NCI-H748 (cell line): ENCODE data around the gene CD2AP.
"Not testable (repeated sequence)": the region's sequence is repeated elsewhere in the genome, so short reads cannot be mapped to it uniquely, and the experiment has no call there.

Experiments used
- DNase-seq: peaks from one replicate; lab custom pipeline; 2025; ENCODE audit not compliant: unreplicated experiment; lab: John Stamatoyannopoulos, UW

The CD2AP gene

GRCh38 chr6:47477497-47478232 is at the start of gene CD2AP:
Gene CD2AP, plus strand, starts transcription at chr6:47477789. Its CDS starts 456 bp downstream, at chr6:47478245.
- peak; percentile 98 for DNase-seq

GRCh38 chr6:47428288-47428687 is 49.3 kb upstream of the CD2AP start:
- no peak for DNase-seq

GRCh38 chr6:47428746-47429664 is 48.6 kb upstream of the CD2AP start:
- DNase-seq: no peak

GRCh38 chr6:47434372-47435253 is 43.0 kb upstream of the CD2AP start:
- DNase-seq: no peak

GRCh38 chr6:47435254-47435612 is 42.4 kb upstream of the CD2AP start:
- DNase-seq: no peak

- DNase-seq: no peak
Observed at GRCh38 chr6:47437592-47437991, 40.0 kb upstream of the CD2AP start.

GRCh38 chr6:47438481-47439347 is 38.9 kb upstream of the CD2AP start:
- DNase-seq: no peak

- no peak for DNase-seq
Observed at GRCh38 chr6:47439348-47439668, 38.3 kb upstream of the CD2AP start.

- peak; percentile 97 for DNase-seq
Observed at GRCh38 chr6:47440719-47441118, 36.9 kb upstream of the CD2AP start.

GRCh38 chr6:47444964-47445363 is 32.6 kb upstream of the CD2AP start:
- DNase-seq: not testable (repeated sequence)

GRCh38 chr6:47446669-47447330 is 30.8 kb upstream of the CD2AP start:
- no peak for DNase-seq

- peak; percentile 56 for DNase-seq
Observed at GRCh38 chr6:47447722-47448121, 29.9 kb upstream of the CD2AP start.

- DNase-seq: no peak
Observed at GRCh38 chr6:47451162-47451561, 26.4 kb upstream of the CD2AP start.

GRCh38 chr6:47452899-47453298 is 24.7 kb upstream of the CD2AP start:
- DNase-seq: no peak

GRCh38 chr6:47453372-47453936 is 24.1 kb upstream of the CD2AP start:
- DNase-seq: no peak

- no peak for DNase-seq
Observed at GRCh38 chr6:47454713-47455396, 22.7 kb upstream of the CD2AP start.

GRCh38 chr6:47455533-47456209 is 21.9 kb upstream of the CD2AP start:
- DNase-seq: peak; percentile 25

- peak; percentile 87 for DNase-seq
Observed at GRCh38 chr6:47456536-47456975, 21.0 kb upstream of the CD2AP start.
